Left lung (tissue), 10 donors: ENCODE measurements around the gene GORASP2. TPM values are rescaled to one million over a fixed set of nuclear protein-coding genes. Genes with fewer than 3 reads are reported as not detected.

Source experiments
- ATAC-seq: fragments of 200-7000 bp; cut with Tn5 transposase; one replicate; pipeline ENCODE4 v1.9.1; 2020; ENCODE audit warnings: moderate library complexity
- DNase-seq, 4 donors: peaks; one replicate each; pipeline ENCODE4 v3.0.0-alpha.2; 2013 to 2020
- H3K27ac ChIP-seq, 2 donors: fragments of 200-600 bp; sonication (generic) in 1 of 2; one replicate each; pipeline versions ENCODE4 v1.5.0 to v1.8.0; 2020 to 2021
- H3K27me3 ChIP-seq, 2 donors: fragments of 200-600 bp; sonication (generic) in 1 of 2; one replicate each; pipeline versions ENCODE4 v1.5.0 to v1.8.0; 2020 to 2021
- H3K36me3 ChIP-seq, 2 donors: fragments of 200-600 bp; sonication (generic) in 1 of 2; one replicate each; pipeline versions ENCODE4 v1.5.0 to v1.8.0; 2020 to 2021
- H3K4me1 ChIP-seq, 2 donors: fragments of 200-600 bp; one replicate each; pipeline ENCODE4 v1.8.0; 2021
- H3K4me3 ChIP-seq, 2 donors: fragments of 200-600 bp; sonication (generic) in 1 of 2; one replicate each; pipeline versions ENCODE4 v1.5.0 to v1.8.0; 2020 to 2021; ENCODE audit warnings: mild to moderate bottlenecking in 1 of 2
- H3K9me3 ChIP-seq, 2 donors: fragments of 200-600 bp; sonication (generic) in 1 of 2; one replicate each; pipeline versions ENCODE4 v1.5.0 to v1.8.0; 2020 to 2021
- CTCF ChIP-seq, 2 donors: fragments of 200-600 bp; sonication (generic) in 1 of 2; IDR thresholded peaks; one replicate each; pipeline versions ENCODE4 v1.5.0 to v1.8.0; 2021; ENCODE audit warnings: antibody characterized with exemption in 2 of 2
- intact Hi-C, 2 donors: fragments of 100-400 bp; cut with DNase I; formaldehyde crosslinking; loops; one replicate each; pipeline versions ENCODE4 v1.11.2 to v1.14.2; 2022
- polyA plus RNA-seq, 6 donors: library from polyadenylated mRNA; unstranded; fragments of 120-200 nt; gene quantifications; one replicate each; pipeline ENCODE4 v1.2.1, GENCODE V29; 2013; ENCODE audit not compliant: insufficient read length in 6 of 6
- total RNA-seq, 2 donors: library from RNA; stranded (reverse); fragmentation: NEBNext Ultra II Directional; extraction: Animal tissue kit (Norgen Biotek cat#: 25700); gene quantifications; one replicate each; pipeline ENCODE4 v1.2.1, GENCODE V29; 2021
- donor health status: DM: no; HTN: yes; CAD: no.
- donor health status: DM: no; HTN: no; CAD: no.

GORASP2 gene
- total and polyA plus RNA-seq, 8 donors, result 67.6 to 93.1 (median 79.5) TPM

- H3K36me3 ChIP-seq, result no peaks in the 10 kb centered on the region
- no peaks in the 10 kb centered on the region for H3K4me1 ChIP-seq
- H3K9me3 ChIP-seq, result no peaks in the 10 kb centered on the region
- H3K27me3 ChIP-seq, result no peaks in the 10 kb centered on the region
- H3K27ac ChIP-seq, result no peak overlapping the region
- ATAC-seq (no peak), DNase-seq (no peak)
- intact Hi-C loops, result no loop called here
- no peak for TF ChIP-seq CTCF (IDR thresholded peaks at IDR 0.05)
- H3K4me3 ChIP-seq, result no peak overlapping the region
Measured at GRCh38 chr2:170883683-170884082, 45.4 kb upstream of the GORASP2 start.

GRCh38 chr2:170885130-170885791 lies 43.8 kb upstream of the GORASP2 start:
- ATAC-seq (no peak), DNase-seq (no peak)
- Histone ChIP-seq H3K9me3 (no peaks in the 10 kb centered on the region), H3K27me3 (no peaks in the 10 kb centered on the region), H3K36me3 (no peaks in the 10 kb centered on the region), H3K4me1 (no peaks in the 10 kb centered on the region), H3K4me3 (no peak overlapping the region), H3K27ac (no peak overlapping the region)
- intact Hi-C loops, result no loop called here
- TF ChIP-seq CTCF (IDR thresholded peaks at IDR 0.05), result no peak

GRCh38 chr2:170886386-170886785 lies 42.7 kb upstream of the GORASP2 start:
- Histone ChIP-seq H3K27me3 (no peaks in the 10 kb centered on the region), H3K27ac (no peak overlapping the region), H3K9me3 (no peaks in the 10 kb centered on the region), H3K4me1 (no peaks in the 10 kb centered on the region), H3K4me3 (no peak overlapping the region), H3K36me3 (no peaks in the 10 kb centered on the region)
- DNase-seq (peak in 2 of 4 donors; percentile 34 to 47), ATAC-seq (no peak)
- intact Hi-C loops, result no loop called here
- TF ChIP-seq CTCF (IDR thresholded peaks at IDR 0.05), result no peak

GRCh38 chr2:170887496-170887895 lies 41.6 kb upstream of the GORASP2 start:
- H3K4me3 ChIP-seq, result no peak overlapping the region
- H3K36me3 ChIP-seq, result no peaks in the 10 kb centered on the region
- no peak overlapping the region for H3K27ac ChIP-seq
- intact Hi-C loops, result no loop called here
- DNase-seq, result no peak
- no peaks in the 10 kb centered on the region for H3K27me3 ChIP-seq
- no peak for TF ChIP-seq CTCF (IDR thresholded peaks at IDR 0.05)
- no peaks in the 10 kb centered on the region for H3K4me1 ChIP-seq
- no peak for ATAC-seq
- H3K9me3 ChIP-seq, result no peaks in the 10 kb centered on the region

- Histone ChIP-seq H3K27ac (no peak overlapping the region), H3K9me3 (no peaks in the 10 kb centered on the region), H3K27me3 (no peaks in the 10 kb centered on the region), H3K4me3 (no peak overlapping the region), H3K36me3 (no peaks in the 10 kb centered on the region), H3K4me1 (no peaks in the 10 kb centered on the region)
- TF ChIP-seq CTCF (IDR thresholded peaks at IDR 0.05), result no peak
- intact Hi-C loops, result no loop called here
- DNase-seq (no peak), ATAC-seq (no peak)
Measured at GRCh38 chr2:170887896-170888295, 41.2 kb upstream of the GORASP2 start.
